PC-9 (cell line): ENCODE data around the gene CACNA1D. TPM values are rescaled to one million over a fixed set of nuclear protein-coding genes. Genes with fewer than 3 reads are reported as not detected.

Experiments used
- BruUV-seq: library from RNA; stranded (reverse); fragments of 400-500 nt; replicated peaks from 2 replicates; lab custom pipeline; 2021; lab: Mats Ljungman, UMichigan
- CTCF ChIA-PET: fragments of 300-600 bp; sonication (Branson Sonifier 250); formaldehyde crosslinking; loops from one replicate; lab custom pipeline; 2022; ENCODE audit warnings: antibody characterized with exemption; lab: Charles Lee
- POLR2A ChIA-PET: fragments of 300-600 bp; sonication (Branson Sonifier 250); formaldehyde crosslinking; loops from one replicate; lab custom pipeline; 2022; ENCODE audit warnings: antibody characterized with exemption; ENCODE audit not compliant: unreplicated experiment; lab: Charles Lee
- DNase-seq, 2 experiments: peaks; one replicate each; pipeline versions ENCODE4 v3.0.0 to v3.0.0-alpha.2; 2015 to 2022; ENCODE audit warnings: mixed read lengths in 1 of 2
- H2AFZ ChIP-seq: fragments of 200-600 bp; sonication (generic); 2 replicates; pipeline ENCODE4 v1.8.1; 2017; ENCODE audit warnings: antibody characterized with exemption
- H3F3A ChIP-seq: fragments of 200-600 bp; sonication (generic); 2 replicates; pipeline ENCODE4 v1.8.1; 2017; ENCODE audit warnings: antibody characterized with exemption, mild to moderate bottlenecking, low read depth; ENCODE audit not compliant: insufficient read depth
- H3K27ac ChIP-seq: fragments of 200-600 bp; sonication (generic); 2 replicates; pipeline ENCODE4 v1.6.1; 2016; ENCODE audit warnings: mixed run types
- H3K27me3 ChIP-seq: fragments of 200-600 bp; sonication (generic); 2 replicates; pipeline ENCODE4 v1.6.1; 2016; ENCODE audit warnings: low read depth, mixed run types; ENCODE audit not compliant: insufficient read depth
- H3K36me3 ChIP-seq: fragments of 200-600 bp; sonication (generic); 2 replicates; pipeline ENCODE4 v1.6.1; 2016; ENCODE audit warnings: low read depth, mixed run types
- H3K4me1 ChIP-seq: fragments of 200-600 bp; sonication (generic); replicated peaks from 2 replicates; pipeline ENCODE4 v1.6.1; 2016; ENCODE audit warnings: mixed run types; ENCODE audit not compliant: insufficient read depth
- H3K4me2 ChIP-seq: fragments of 200-600 bp; sonication (generic); 2 replicates; pipeline ENCODE4 v1.6.1; 2017; ENCODE audit warnings: mixed run types
- H3K4me3 ChIP-seq: fragments of 200-600 bp; sonication (generic); 2 replicates; pipeline ENCODE4 v1.6.1; 2016; ENCODE audit warnings: mixed run types
- H3K79me2 ChIP-seq: fragments of 200-600 bp; sonication (generic); 2 replicates; pipeline ENCODE4 v1.6.1; 2017; ENCODE audit warnings: low read depth, mixed run types
- H3K9me2 ChIP-seq: fragments of 200-600 bp; sonication (generic); 2 replicates; pipeline ENCODE4 v1.8.1; 2017; ENCODE audit warnings: mild to moderate bottlenecking; ENCODE audit not compliant: insufficient read depth
- H3K9me3 ChIP-seq: fragments of 200-600 bp; sonication (generic); 2 replicates; pipeline ENCODE4 v1.8.1; 2016; ENCODE audit warnings: low read depth; ENCODE audit not compliant: insufficient read depth
- H4K20me1 ChIP-seq: fragments of 200-600 bp; sonication (generic); 2 replicates; pipeline ENCODE4 v1.8.1; 2017; ENCODE audit not compliant: insufficient read depth
- EZH2 ChIP-seq: fragments of 200-600 bp; sonication (generic); IDR thresholded peaks from 2 replicates; pipeline ENCODE4 v1.8.0; 2017; ENCODE audit warnings: antibody characterized with exemption, low read depth
- intact Hi-C: fragments of 100-400 bp; cut with micrococcal nuclease; formaldehyde crosslinking; loops from one replicate; pipeline ENCODE4 v1.10.0; 2022; ENCODE audit not compliant: unreplicated experiment
- total RNA-seq: library from RNA; stranded (reverse); gene quantifications from 2 replicates; pipeline ENCODE4 v1.2.3, GENCODE V29; 2021
- TF ChIP-seq, protein P1 (sequence below): fragments of 200-600 bp; sonication (generic); conservative IDR thresholded peaks from 2 replicates; pipeline ENCODE4 v1.6.1; 2017; ENCODE audit warnings: mixed run types, antibody characterized with exemption, mild to moderate bottlenecking, moderate library complexity

Gene CACNA1D
- total RNA-seq, 1 experiment from 2014 or later: not detected

DNA sequence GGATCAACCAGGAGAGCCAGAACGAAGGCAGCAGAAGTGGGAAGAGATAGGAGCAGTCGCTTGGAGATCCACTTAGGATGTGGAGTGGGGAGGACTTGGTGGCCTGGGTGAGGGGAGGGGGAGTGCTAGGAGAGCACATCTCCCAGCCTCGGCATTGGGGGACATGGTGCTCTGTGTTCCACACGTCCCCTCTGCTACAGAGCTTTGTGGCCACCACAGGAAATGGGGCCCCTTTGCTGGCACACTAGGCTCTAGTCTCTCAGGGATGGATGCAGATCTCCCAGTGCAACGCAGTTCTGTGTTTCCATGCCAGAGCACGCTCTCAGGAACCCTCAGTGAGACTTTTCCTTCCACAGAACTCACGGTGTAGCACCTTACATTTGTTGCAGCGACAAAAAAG lies 283.1 kb downstream of the CACNA1D start:
- Histone ChIP-seq H4K20me1 (no peaks in the 10 kb centered on the region), H3F3A (no peaks in the 10 kb centered on the region), H3K4me3 (no peak overlapping the region), H3K79me2 (no peaks in the 10 kb centered on the region), H3K27me3 (peaks cover 87% of the 10 kb centered on the region), H3K9me2 (no peaks in the 10 kb centered on the region), H3K4me2 (no peak overlapping the region), H3K4me1 (no peaks in the 10 kb centered on the region), H3K27ac (no peak overlapping the region), H2AFZ (no peak overlapping the region), H3K36me3 (no peaks in the 10 kb centered on the region), H3K9me3 (no peaks in the 10 kb centered on the region)
- DNase-seq: no peak
- intact Hi-C loops: no loop called here
- ChIA-PET POLR2A (no interaction called here), CTCF (no interaction called here)
- TF ChIP-seq, protein P1, sequence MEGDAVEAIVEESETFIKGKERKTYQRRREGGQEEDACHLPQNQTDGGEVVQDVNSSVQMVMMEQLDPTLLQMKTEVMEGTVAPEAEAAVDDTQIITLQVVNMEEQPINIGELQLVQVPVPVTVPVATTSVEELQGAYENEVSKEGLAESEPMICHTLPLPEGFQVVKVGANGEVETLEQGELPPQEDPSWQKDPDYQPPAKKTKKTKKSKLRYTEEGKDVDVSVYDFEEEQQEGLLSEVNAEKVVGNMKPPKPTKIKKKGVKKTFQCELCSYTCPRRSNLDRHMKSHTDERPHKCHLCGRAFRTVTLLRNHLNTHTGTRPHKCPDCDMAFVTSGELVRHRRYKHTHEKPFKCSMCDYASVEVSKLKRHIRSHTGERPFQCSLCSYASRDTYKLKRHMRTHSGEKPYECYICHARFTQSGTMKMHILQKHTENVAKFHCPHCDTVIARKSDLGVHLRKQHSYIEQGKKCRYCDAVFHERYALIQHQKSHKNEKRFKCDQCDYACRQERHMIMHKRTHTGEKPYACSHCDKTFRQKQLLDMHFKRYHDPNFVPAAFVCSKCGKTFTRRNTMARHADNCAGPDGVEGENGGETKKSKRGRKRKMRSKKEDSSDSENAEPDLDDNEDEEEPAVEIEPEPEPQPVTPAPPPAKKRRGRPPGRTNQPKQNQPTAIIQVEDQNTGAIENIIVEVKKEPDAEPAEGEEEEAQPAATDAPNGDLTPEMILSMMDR: no peak
- TF ChIP-seq EZH2: no peak
- BruUV-seq: no TSS peak

DNA sequence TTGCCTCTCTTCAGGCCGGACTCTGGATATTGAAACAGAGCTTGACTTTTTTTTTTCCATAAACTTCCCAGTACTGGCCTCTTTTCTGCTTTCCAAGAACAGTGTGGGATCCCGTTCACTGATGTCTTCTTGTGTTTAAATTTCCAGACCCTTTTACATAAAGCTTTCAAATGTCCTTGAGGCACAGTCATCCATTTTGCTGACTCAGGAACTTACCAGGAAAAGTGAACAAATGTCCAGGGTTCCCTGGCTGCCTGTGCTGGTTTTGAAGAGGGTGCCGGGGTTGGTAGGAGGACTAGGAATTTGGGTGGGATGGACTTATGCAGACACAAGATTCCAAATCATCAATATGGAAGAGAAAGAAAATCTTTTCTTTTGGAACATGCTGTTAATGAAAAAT lies 283.7 kb downstream of the CACNA1D start:
- H3F3A ChIP-seq: no peaks in the 10 kb centered on the region
- H3K4me1 ChIP-seq: no peaks in the 10 kb centered on the region
- intact Hi-C loops: no loop called here
- no TSS peak for BruUV-seq
- ChIA-PET CTCF (no interaction called here), POLR2A (no interaction called here)
- H4K20me1 ChIP-seq: no peaks in the 10 kb centered on the region
- H3K9me3 ChIP-seq: no peaks in the 10 kb centered on the region
- H3K79me2 ChIP-seq: no peaks in the 10 kb centered on the region
- no peak overlapping the region for H3K27ac ChIP-seq
- H3K36me3 ChIP-seq: no peaks in the 10 kb centered on the region
- H3K27me3 ChIP-seq: peaks cover 87% of the 10 kb centered on the region
- DNase-seq: no peak
- H3K4me2 ChIP-seq: no peak overlapping the region
- H3K9me2 ChIP-seq: no peaks in the 10 kb centered on the region
- H2AFZ ChIP-seq: no peak overlapping the region
- no peak overlapping the region for H3K4me3 ChIP-seq
- TF ChIP-seq, protein P1: no peak
- no peak for TF ChIP-seq EZH2

DNA sequence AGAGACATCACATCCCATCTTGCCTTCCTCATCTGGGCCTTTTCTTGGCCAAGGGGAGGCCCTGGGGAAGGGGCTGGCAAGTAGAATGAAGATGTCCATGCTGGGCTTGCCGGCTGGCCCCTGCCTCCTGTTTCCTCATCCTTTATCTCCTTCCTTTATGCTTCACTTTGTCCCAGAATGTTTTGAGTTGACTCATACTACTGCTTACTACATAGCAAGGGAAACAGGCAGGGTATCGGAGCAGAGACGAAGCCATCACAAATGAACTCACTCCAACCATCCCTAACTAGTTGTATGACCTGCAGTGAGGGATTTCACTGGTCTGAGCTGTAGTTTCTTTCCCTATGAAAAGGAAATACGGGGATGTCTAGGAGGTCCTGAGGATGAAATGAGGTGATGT lies 285.8 kb downstream of the CACNA1D start:
- Histone ChIP-seq H3K4me3 (no peak overlapping the region), H3F3A (no peaks in the 10 kb centered on the region), H3K27ac (no peak overlapping the region), H3K79me2 (no peaks in the 10 kb centered on the region), H3K4me2 (no peak overlapping the region), H2AFZ (no peak overlapping the region), H3K27me3 (peaks cover 81% of the 10 kb centered on the region), H3K36me3 (no peaks in the 10 kb centered on the region), H3K9me2 (no peaks in the 10 kb centered on the region), H3K4me1 (no peaks in the 10 kb centered on the region), H4K20me1 (no peaks in the 10 kb centered on the region), H3K9me3 (no peaks in the 10 kb centered on the region)
- ChIA-PET CTCF (no interaction called here), POLR2A (no interaction called here)
- TF ChIP-seq EZH2: no peak
- TF ChIP-seq, protein P1: no peak
- intact Hi-C loops: no loop called here
- BruUV-seq: no TSS peak
- no peak for DNase-seq
